ENCODE measurements around the gene RNF182. TPM values are rescaled to one million over a fixed set of nuclear protein-coding genes. Genes with fewer than 3 reads are reported as not detected.

The RNF182 gene
- polyA plus RNA-seq, 1 experiment = 12.4 TPM

GRCh38 chr6:13911337-13911736, 13.4 kb upstream of the RNF182 start:
- Histone ChIP-seq H3K9me3 (ENCODE audit: control insufficient read depth, insufficient read depth, low read length) (no peaks in the 10 kb centered on the region), H3K27ac (ENCODE audit: low read depth, low read length) (no peak overlapping the region), H3K27me3 (ENCODE audit: control insufficient read depth, insufficient read depth, low read length) (peaks cover 2% of the 10 kb centered on the region), H3K4me3 (ENCODE audit: low read depth, low read length) (no peak overlapping the region)
- DNase-seq (ENCODE audit: low read depth, low spot score) = no peak
- CTCF ChIA-PET = interaction anchor here (0.6 to 15.8 kb wide), 5 partner anchors 12 to 233 kb away, joined by 3 to 501 read pairs (median 68); no protein-coding TSS in a partner anchor
- no peak for TF ChIP-seq CTCF (IDR thresholded peaks at IDR 0.05; ENCODE audit: low read depth, low read length)
- POLR2A ChIA-PET = no interaction called here

- Histone ChIP-seq H3K27me3 (ENCODE audit: control insufficient read depth, insufficient read depth, low read length) (peaks cover 1% of the 10 kb centered on the region), H3K27ac (ENCODE audit: low read depth, low read length) (no peak overlapping the region), H3K9me3 (ENCODE audit: control insufficient read depth, insufficient read depth, low read length) (no peaks in the 10 kb centered on the region), H3K4me3 (ENCODE audit: low read depth, low read length) (no peak overlapping the region)
- ChIA-PET CTCF (interaction anchor here (0.8 to 15.8 kb wide), 4 partner anchors 125 to 150 kb away, joined by 3 to 501 read pairs (median 74); no protein-coding TSS in a partner anchor), POLR2A (interaction anchor here (1.2 kb wide), 1 partner anchor 181 kb away, joined by 3 read pairs; no protein-coding TSS in a partner anchor)
- no peak for DNase-seq (ENCODE audit: low read depth, low spot score)
- TF ChIP-seq CTCF (IDR thresholded peaks at IDR 0.05; ENCODE audit: low read depth, low read length) = no peak
Observed at GRCh38 chr6:13913226-13914001, 11.3 kb upstream of the RNF182 start.

- ChIA-PET CTCF (interaction anchor here (0.6 to 15.8 kb wide), 5 partner anchors 8 to 1706 kb away, joined by 3 to 501 read pairs (median 3); no protein-coding TSS in a partner anchor), POLR2A (no interaction called here)
- no peaks in the 10 kb centered on the region for H3K9me3 ChIP-seq (ENCODE audit: control insufficient read depth, insufficient read depth, low read length)
- H3K4me3 ChIP-seq (ENCODE audit: low read depth, low read length) = no peak overlapping the region
- no peak overlapping the region for H3K27ac ChIP-seq (ENCODE audit: low read depth, low read length)
- no peaks in the 10 kb centered on the region for H3K27me3 ChIP-seq (ENCODE audit: control insufficient read depth, insufficient read depth, low read length)
- no peak for TF ChIP-seq CTCF (IDR thresholded peaks at IDR 0.05; ENCODE audit: low read depth, low read length)
- no peak for DNase-seq (ENCODE audit: low read depth, low spot score)
Observed at GRCh38 chr6:13914351-13914750, 10.4 kb upstream of the RNF182 start.

GRCh38 chr6:13915561-13916229, 9.1 kb upstream of the RNF182 start:
- TF ChIP-seq CTCF (IDR thresholded peaks at IDR 0.05; ENCODE audit: low read depth, low read length) = no peak
- no peaks in the 10 kb centered on the region for H3K27me3 ChIP-seq (ENCODE audit: control insufficient read depth, insufficient read depth, low read length)
- no peak overlapping the region for H3K4me3 ChIP-seq (ENCODE audit: low read depth, low read length)
- ChIA-PET CTCF (interaction anchor here (1.8 to 15.8 kb wide), 3 partner anchors 130 to 148 kb away, joined by 8 to 501 read pairs (median 17); no protein-coding TSS in a partner anchor), POLR2A (no interaction called here)
- H3K9me3 ChIP-seq (ENCODE audit: control insufficient read depth, insufficient read depth, low read length) = no peaks in the 10 kb centered on the region
- DNase-seq (ENCODE audit: low read depth, low spot score) = no peak
- H3K27ac ChIP-seq (ENCODE audit: low read depth, low read length) = no peak overlapping the region
